Progenitor cell of endocrine pancreas (in vitro differentiated cells): ENCODE results near the gene CENPB. TPM values are rescaled to one million over a fixed set of nuclear protein-coding genes. Genes with fewer than 3 reads are reported as not detected.

ENCODE experiments used
- DNase-seq: peaks from one replicate; pipeline ENCODE4 v3.0.0; 2021; ENCODE audit warnings: low spot score; ENCODE audit not compliant: unreplicated experiment
- H3K27ac Mint-ChIP-seq: 2 replicates; pipeline ENCODE4 v1.8.0; 2021; ENCODE audit warnings: mild to moderate bottlenecking, moderate library complexity, mixed read lengths
- H3K27me3 Mint-ChIP-seq: 2 replicates; pipeline ENCODE4 v1.8.0; 2021; ENCODE audit warnings: mixed read lengths
- H3K36me3 Mint-ChIP-seq: 2 replicates; pipeline ENCODE4 v1.8.0; 2022; ENCODE audit warnings: mixed read lengths; ENCODE audit not compliant: insufficient read depth
- H3K4me1 Mint-ChIP-seq: 2 replicates; pipeline ENCODE4 v1.8.0; 2021; ENCODE audit warnings: low read depth, mixed read lengths
- H3K4me3 Mint-ChIP-seq: 2 replicates; pipeline ENCODE4 v1.8.0; 2021; ENCODE audit warnings: low read depth, mild to moderate bottlenecking, moderate library complexity, mixed read lengths
- H3K9me3 Mint-ChIP-seq: 2 replicates; pipeline ENCODE4 v1.8.0; 2021; ENCODE audit warnings: low read depth, mixed read lengths
- total RNA-seq: library from RNA; stranded (reverse); gene quantifications from 2 replicates; pipeline ENCODE4 v1.2.1, GENCODE V29; 2021
- TF ChIP-seq, protein P1 (sequence below): fragments of 200-600 bp; sonication (generic); IDR thresholded peaks from one replicate; pipeline ENCODE4 v1.5.0; 2021; ENCODE audit warnings: antibody characterized with exemption, mild to moderate bottlenecking; ENCODE audit not compliant: unreplicated experiment

The CENPB gene
- total RNA-seq, 1 donor from 2014 or later, result 49.6 TPM

DNA sequence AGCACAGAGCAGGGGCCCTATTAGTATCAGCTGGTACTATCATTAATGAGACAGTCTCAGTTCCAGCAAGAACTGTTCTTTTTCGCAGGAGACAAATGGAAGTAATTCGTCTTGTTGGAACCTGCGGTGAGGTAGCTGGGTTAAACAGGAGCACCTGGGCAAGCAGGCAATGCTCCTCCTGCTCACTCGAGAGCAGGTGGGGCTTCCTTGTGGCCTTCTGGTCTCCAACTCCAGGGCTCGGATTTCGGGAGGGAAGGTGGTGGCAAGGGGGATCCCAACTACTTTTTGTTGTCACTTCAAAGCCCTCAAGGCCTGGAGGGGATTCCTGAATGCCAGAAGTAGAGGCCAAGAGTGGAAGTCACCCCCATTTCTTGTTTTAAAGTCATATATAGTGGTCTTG, 3.9 kb downstream of the CENPB start:
- Mint-ChIP-seq H3K9me3 (no peaks in the 10 kb centered on the region), H3K27ac (peak overlapping the region; percentile 62), H3K4me1 (peaks cover 22% of the 10 kb centered on the region), H3K4me3 (no peak overlapping the region), H3K27me3 (peaks cover 13% of the 10 kb centered on the region), H3K36me3 (peaks cover 4% of the 10 kb centered on the region)
- TF ChIP-seq, protein P1, sequence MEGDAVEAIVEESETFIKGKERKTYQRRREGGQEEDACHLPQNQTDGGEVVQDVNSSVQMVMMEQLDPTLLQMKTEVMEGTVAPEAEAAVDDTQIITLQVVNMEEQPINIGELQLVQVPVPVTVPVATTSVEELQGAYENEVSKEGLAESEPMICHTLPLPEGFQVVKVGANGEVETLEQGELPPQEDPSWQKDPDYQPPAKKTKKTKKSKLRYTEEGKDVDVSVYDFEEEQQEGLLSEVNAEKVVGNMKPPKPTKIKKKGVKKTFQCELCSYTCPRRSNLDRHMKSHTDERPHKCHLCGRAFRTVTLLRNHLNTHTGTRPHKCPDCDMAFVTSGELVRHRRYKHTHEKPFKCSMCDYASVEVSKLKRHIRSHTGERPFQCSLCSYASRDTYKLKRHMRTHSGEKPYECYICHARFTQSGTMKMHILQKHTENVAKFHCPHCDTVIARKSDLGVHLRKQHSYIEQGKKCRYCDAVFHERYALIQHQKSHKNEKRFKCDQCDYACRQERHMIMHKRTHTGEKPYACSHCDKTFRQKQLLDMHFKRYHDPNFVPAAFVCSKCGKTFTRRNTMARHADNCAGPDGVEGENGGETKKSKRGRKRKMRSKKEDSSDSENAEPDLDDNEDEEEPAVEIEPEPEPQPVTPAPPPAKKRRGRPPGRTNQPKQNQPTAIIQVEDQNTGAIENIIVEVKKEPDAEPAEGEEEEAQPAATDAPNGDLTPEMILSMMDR, result no peak
- no peak for DNase-seq

GRCh38 chr20:3781153-3781910, 5.2 kb downstream of the CENPB start, which contains the start of gene SPEF1:
Gene SPEF1 (minus strand): TSS chr20:3781448. CDS start chr20:3781287, 161 bp downstream.
- Mint-ChIP-seq H3K9me3 (no peaks in the 10 kb centered on the region), H3K36me3 (peaks cover 4% of the 10 kb centered on the region), H3K27me3 (peaks cover 18% of the 10 kb centered on the region), H3K4me1 (peaks cover 22% of the 10 kb centered on the region), H3K4me3 (peak within 1 kb of the TSS; percentile 72), H3K27ac (peak within 1 kb of the TSS; percentile 26)
- TF ChIP-seq, protein P1, result no peak
- peak; percentile 44 for DNase-seq

DNA sequence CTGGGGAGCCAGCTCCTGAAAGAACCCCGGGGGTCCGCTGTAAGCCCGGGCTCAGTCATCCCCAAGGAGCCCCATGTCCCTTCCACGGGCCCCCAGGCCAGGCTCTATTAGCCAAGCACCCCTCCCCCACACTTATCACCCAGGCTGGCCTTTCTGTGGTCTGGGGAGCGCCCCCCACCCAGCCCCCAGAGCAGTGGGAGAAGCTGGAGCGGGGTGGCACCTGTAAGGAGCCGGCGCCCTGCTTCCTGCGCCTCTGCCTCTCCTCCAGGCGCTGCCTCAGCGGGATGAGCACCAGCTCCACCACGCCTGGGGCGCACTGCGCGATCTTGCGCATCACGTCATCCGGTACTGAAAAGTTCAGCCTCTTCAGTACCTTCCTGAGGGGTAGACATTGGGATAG, 7.6 kb downstream of the CENPB start:
- no peak overlapping the region for H3K27ac Mint-ChIP-seq
- H3K4me3 Mint-ChIP-seq, result no peak overlapping the region
- H3K36me3 Mint-ChIP-seq, result peaks cover 1% of the 10 kb centered on the region
- DNase-seq, result no peak
- peaks cover 32% of the 10 kb centered on the region for H3K27me3 Mint-ChIP-seq
- TF ChIP-seq, protein P1, result no peak
- H3K9me3 Mint-ChIP-seq, result no peaks in the 10 kb centered on the region
- peaks cover 19% of the 10 kb centered on the region for H3K4me1 Mint-ChIP-seq

- DNase-seq, result peak; percentile 64
- H3K27me3 Mint-ChIP-seq, result peaks cover 35% of the 10 kb centered on the region
- no peaks in the 10 kb centered on the region for H3K9me3 Mint-ChIP-seq
- H3K4me1 Mint-ChIP-seq, result peaks cover 14% of the 10 kb centered on the region
- H3K4me3 Mint-ChIP-seq, result peak overlapping the region; percentile 63
- H3K27ac Mint-ChIP-seq, result no peak overlapping the region
- H3K36me3 Mint-ChIP-seq, result no peaks in the 10 kb centered on the region
- TF ChIP-seq, protein P1, result no peak
Observed at GRCh38 chr20:3777716-3778629, 8.6 kb downstream of the CENPB start.

GRCh38 chr20:3777381-3777715, 9.2 kb downstream of the CENPB start:
- H3K9me3 Mint-ChIP-seq, result no peaks in the 10 kb centered on the region
- H3K4me1 Mint-ChIP-seq, result peaks cover 12% of the 10 kb centered on the region
- TF ChIP-seq, protein P1, result no peak
- peaks cover 37% of the 10 kb centered on the region for H3K27me3 Mint-ChIP-seq
- H3K4me3 Mint-ChIP-seq, result peak overlapping the region; percentile 63
- no peaks in the 10 kb centered on the region for H3K36me3 Mint-ChIP-seq
- H3K27ac Mint-ChIP-seq, result no peak overlapping the region
- DNase-seq, result no peak
